GM10266 (cell line): ENCODE results near the gene POLR2L.

ENCODE experiments used
- DNase-seq: peaks from one replicate; pipeline ENCODE4 v3.0.0; 2012; ENCODE audit errors: extremely low spot score
- CTCF ChIP-seq: IDR thresholded peaks from 2 replicates; pipeline ENCODE4 v1.5.1; 2012; ENCODE audit warnings: mild to moderate bottlenecking, low read depth; ENCODE audit not compliant: control insufficient read depth, insufficient read depth; ENCODE audit errors: missing control alignments

The POLR2L gene

GRCh38 chr11:849104-849824 lies 6.9 kb upstream of the POLR2L start:
- DNase-seq: peak; percentile 87
- TF ChIP-seq CTCF: no peak

GRCh38 chr11:848380-848931 lies 6.1 kb upstream of the POLR2L start:
- TF ChIP-seq CTCF: peak; percentile 89
- peak; percentile 92 for DNase-seq

GRCh38 chr11:847876-848275 lies 5.5 kb upstream of the POLR2L start:
- no peak for DNase-seq
- no peak for TF ChIP-seq CTCF

- no peak for TF ChIP-seq CTCF
- no peak for DNase-seq
These were observed 4.3 kb upstream of the POLR2L start for GRCh38 chr11:846496-847098.

GRCh38 chr11:845872-846495 lies 3.7 kb upstream of the POLR2L start:
- no peak for DNase-seq
- TF ChIP-seq CTCF: no peak

GRCh38 chr11:844693-845644 lies 2.6 kb upstream of the POLR2L start:
- DNase-seq: peak; percentile 82
- TF ChIP-seq CTCF: no peak
